IgD-negative memory B cell (primary cell): ENCODE measurements around the gene FOXN3. TPM values are rescaled to one million over a fixed set of nuclear protein-coding genes. Genes with fewer than 3 reads are reported as not detected.

Experiments
- H3K27ac Mint-ChIP-seq, 3 donors: one replicate each; pipeline ENCODE4 v1.8.0; 2020 to 2022; ENCODE audit warnings: mild to moderate bottlenecking in 3 of 3, mixed read lengths in 3 of 3, moderate library complexity in 1 of 3
- H3K27me3 Mint-ChIP-seq: one replicate; pipeline ENCODE4 v1.8.0; 2021; ENCODE audit warnings: mixed read lengths
- H3K36me3 Mint-ChIP-seq: one replicate; pipeline ENCODE4 v1.8.0; 2020; ENCODE audit warnings: mild to moderate bottlenecking, mixed read lengths
- H3K4me1 Mint-ChIP-seq, 3 donors: one replicate each; pipeline ENCODE4 v1.8.0; 2020 to 2022; ENCODE audit warnings: mixed read lengths in 3 of 3, mild to moderate bottlenecking in 1 of 3
- H3K4me3 Mint-ChIP-seq, 4 donors: one replicate each; pipeline ENCODE4 v1.8.0; 2020 to 2022; ENCODE audit warnings: mild to moderate bottlenecking in 4 of 4, mixed read lengths in 4 of 4, moderate library complexity in 3 of 4
- H3K9me3 Mint-ChIP-seq, 3 donors: one replicate each; pipeline ENCODE4 v1.8.0; 2020 to 2021; ENCODE audit warnings: mixed read lengths in 3 of 3, mild to moderate bottlenecking in 1 of 3
- polyA plus RNA-seq: library from polyadenylated mRNA; unstranded; fragments of 300-500 nt; fragmentation: Illumina TruSeq; gene quantifications from one replicate; pipeline ENCODE4 v1.2.3, GENCODE V29; 2021

The FOXN3 gene
- polyA plus RNA-seq, 1 donor from 2014 or later, result 62.5 TPM

DNA sequence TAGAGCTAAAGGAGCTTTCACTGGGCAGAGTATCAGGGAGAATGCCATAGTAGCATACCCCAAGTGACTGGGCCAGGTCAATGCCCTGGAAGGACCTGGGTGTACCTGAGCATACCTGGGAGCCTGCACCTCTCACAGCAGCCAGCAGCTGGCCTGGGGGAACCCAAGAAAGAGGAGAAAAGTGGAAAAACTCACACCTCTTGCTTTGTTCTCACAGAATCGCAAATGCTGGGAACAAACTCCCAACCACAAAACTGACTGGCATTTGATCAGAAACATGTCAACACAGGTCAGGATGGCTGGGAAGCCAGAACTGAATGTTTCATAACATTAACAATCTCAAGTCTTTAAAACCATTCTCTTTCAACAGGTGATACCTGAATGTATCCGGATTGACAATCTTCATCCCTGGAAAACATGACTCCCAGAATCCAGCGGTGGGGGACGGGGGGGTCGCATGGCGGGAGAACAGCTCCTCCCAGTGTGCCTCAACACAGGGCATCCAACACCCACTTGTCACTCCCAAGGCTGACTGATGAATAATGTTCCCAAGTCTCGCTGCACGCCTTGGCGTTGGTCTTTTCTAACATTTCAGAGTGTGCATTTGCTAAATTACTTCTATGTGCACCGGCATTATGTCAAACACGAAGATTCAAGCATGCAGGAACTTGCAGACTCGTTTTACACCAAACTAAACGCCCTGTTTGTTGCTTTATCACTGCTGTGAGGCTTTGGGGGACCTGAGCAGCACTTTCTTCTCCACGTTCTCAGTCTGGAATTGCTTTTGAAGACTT lies 7.9 kb downstream of the FOXN3 start:
- Mint-ChIP-seq H3K4me3 (peak overlapping the region in 1 of 4 donors; percentile 28), H3K36me3 (peaks cover 3% of the 10 kb centered on the region), H3K4me1 (peaks cover 37 to 43% (median 41%) of the 10 kb centered on the region in 3 donors), H3K9me3 (no peaks in the 10 kb centered on the region), H3K27ac (peak overlapping the region in 1 of 3 donors; percentile 59), H3K27me3 (no peaks in the 10 kb centered on the region)

DNA sequence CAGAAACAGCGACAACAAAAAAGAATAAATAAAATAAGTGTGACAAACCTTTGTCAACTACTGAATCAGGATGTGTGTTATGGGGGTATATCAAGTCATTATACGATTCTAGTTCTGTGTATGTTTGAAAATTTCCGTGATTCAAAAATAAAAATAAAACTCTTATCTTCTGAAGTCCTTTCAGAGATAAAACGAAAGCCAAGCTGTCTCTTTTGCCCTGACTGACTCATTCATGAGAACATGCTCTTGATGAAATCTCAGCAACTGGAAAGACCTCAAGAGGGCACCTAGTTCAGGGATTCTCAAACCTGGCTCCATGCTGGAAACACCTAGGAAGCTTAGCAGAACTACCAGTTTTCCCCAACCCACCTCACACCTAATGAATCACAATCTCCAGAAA lies 9.2 kb downstream of the FOXN3 start:
- no peaks in the 10 kb centered on the region for H3K9me3 Mint-ChIP-seq
- H3K36me3 Mint-ChIP-seq, result peaks cover 6% of the 10 kb centered on the region
- H3K4me1 Mint-ChIP-seq, result peaks cover 40 to 45% (median 42%) of the 10 kb centered on the region in 3 donors
- peak overlapping the region in 1 of 3 donors; percentile 35 for H3K27ac Mint-ChIP-seq
- no peaks in the 10 kb centered on the region for H3K27me3 Mint-ChIP-seq
- peak overlapping the region in 3 of 4 donors; percentile 40 to 81 (median 45) for H3K4me3 Mint-ChIP-seq

DNA sequence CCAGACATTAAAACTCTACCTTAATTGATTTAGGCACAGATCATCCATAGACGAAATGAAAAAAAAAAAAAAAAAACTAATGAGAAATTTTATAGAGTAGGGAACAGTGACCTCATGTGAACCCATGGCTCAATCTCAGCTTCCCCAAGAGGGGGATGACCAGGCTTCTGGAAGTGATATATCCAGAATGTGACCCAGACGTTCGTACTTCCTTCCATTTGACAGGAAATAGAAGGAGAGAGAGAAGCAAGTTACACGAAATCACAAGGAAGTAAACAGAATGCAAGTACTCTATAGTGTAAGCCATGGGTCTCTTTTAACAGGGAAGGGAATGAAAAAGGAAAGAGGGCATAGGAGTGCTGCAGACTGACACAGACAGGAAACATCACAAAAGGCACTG lies 10.1 kb downstream of the FOXN3 start:
- peaks cover 0 to 2% (median 0%) of the 10 kb centered on the region in 3 donors for H3K9me3 Mint-ChIP-seq
- peaks cover 6% of the 10 kb centered on the region for H3K36me3 Mint-ChIP-seq
- H3K4me3 Mint-ChIP-seq, result peak overlapping the region in 2 of 4 donors; percentile 0 to 82
- H3K27ac Mint-ChIP-seq, result no peak overlapping the region
- peaks cover 46 to 54% (median 48%) of the 10 kb centered on the region in 3 donors for H3K4me1 Mint-ChIP-seq
- H3K27me3 Mint-ChIP-seq, result no peaks in the 10 kb centered on the region

DNA sequence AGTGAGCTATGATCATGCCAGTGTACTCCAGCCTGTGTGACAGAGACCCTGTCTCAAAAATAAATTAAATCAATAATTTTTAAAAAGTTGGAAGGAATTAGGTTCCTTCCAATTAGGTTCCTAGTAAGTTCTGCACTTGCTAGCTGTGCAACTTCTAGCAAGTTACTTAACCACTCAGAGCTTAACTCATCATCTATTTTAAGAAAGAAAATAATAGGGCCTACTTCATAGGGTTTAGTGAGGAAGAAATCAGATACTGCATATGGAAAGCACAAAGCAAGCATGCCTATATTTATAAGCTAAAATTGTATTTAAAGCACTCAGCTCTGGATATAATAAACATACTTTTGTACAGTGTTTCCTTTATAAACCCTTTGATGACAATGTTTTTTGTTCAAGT lies 10.7 kb downstream of the FOXN3 start:
- Mint-ChIP-seq H3K9me3 (peaks cover 0 to 2% (median 0%) of the 10 kb centered on the region in 3 donors), H3K27me3 (no peaks in the 10 kb centered on the region), H3K36me3 (peaks cover 6% of the 10 kb centered on the region), H3K4me1 (peaks cover 49 to 55% (median 51%) of the 10 kb centered on the region in 3 donors), H3K4me3 (no peak overlapping the region), H3K27ac (no peak overlapping the region)

DNA sequence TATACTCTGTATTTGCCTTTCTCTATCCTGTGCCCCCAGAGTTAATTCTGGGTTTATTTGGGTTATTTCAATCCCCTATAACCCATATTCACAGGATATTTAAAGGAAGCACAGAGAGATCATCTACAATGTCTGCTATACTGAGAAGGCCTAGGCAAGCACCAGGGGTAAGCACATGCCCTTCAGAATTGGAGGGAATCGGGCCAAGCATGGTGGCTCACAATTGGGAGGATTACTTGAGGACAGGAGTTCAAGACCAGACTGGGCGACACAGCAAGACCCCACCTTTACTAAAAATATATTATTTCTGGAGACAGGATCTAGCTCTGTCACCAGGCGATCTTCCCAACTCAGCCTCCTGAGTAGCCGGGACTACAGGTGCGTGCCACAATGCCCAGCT lies 11.3 kb downstream of the FOXN3 start:
- peak overlapping the region in 1 of 4 donors; percentile 69 for H3K4me3 Mint-ChIP-seq
- peaks cover 0 to 2% (median 0%) of the 10 kb centered on the region in 3 donors for H3K9me3 Mint-ChIP-seq
- no peak overlapping the region for H3K27ac Mint-ChIP-seq
- no peaks in the 10 kb centered on the region for H3K27me3 Mint-ChIP-seq
- H3K36me3 Mint-ChIP-seq, result peaks cover 6% of the 10 kb centered on the region
- peaks cover 46 to 49% (median 49%) of the 10 kb centered on the region in 3 donors for H3K4me1 Mint-ChIP-seq

DNA sequence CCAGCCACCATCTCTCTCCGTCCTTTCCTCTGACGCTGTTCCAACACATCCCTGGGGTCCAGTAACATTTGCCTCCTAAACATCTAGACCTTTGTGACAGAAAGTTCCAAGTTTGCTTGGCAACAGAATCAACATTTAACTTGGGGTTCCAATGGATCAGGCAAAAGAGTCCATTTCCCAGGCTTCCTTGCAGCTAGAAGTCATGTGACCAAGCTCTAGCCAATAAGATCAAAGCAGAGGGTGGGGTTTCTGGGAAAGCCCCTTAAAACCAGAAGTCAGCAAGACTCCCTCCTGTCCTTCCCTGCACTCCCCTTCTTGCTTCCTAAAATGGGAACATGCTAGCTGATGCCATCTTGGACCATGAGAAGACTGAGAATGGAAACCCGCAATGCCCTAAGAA lies 14.7 kb downstream of the FOXN3 start:
- H3K4me1 Mint-ChIP-seq, result peaks cover 32 to 48% (median 47%) of the 10 kb centered on the region in 3 donors
- H3K27ac Mint-ChIP-seq, result peak overlapping the region in 1 of 3 donors; percentile 57
- peaks cover 0 to 2% (median 0%) of the 10 kb centered on the region in 3 donors for H3K9me3 Mint-ChIP-seq
- H3K27me3 Mint-ChIP-seq, result no peaks in the 10 kb centered on the region
- H3K4me3 Mint-ChIP-seq, result no peak overlapping the region
- peaks cover 3% of the 10 kb centered on the region for H3K36me3 Mint-ChIP-seq

DNA sequence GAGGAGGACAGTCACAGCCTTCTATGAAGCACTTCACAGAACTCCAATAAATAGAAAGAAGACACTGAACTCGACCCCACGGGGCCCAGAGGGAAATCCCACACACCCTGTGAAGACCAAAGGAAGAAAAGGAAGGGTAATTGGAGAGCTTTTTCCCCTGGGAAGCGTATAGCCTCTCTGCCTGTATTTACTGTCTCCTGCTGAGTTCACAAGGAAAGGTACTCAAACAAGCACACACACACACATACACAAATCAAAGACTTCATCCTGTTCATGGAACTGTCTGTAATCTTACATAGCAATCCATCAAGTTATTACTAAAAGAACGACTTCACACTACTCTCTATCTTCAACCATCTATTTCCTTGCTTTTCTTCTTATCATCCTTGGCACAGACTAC lies 15.3 kb downstream of the FOXN3 start:
- H3K36me3 Mint-ChIP-seq, result peaks cover 6% of the 10 kb centered on the region

DNA sequence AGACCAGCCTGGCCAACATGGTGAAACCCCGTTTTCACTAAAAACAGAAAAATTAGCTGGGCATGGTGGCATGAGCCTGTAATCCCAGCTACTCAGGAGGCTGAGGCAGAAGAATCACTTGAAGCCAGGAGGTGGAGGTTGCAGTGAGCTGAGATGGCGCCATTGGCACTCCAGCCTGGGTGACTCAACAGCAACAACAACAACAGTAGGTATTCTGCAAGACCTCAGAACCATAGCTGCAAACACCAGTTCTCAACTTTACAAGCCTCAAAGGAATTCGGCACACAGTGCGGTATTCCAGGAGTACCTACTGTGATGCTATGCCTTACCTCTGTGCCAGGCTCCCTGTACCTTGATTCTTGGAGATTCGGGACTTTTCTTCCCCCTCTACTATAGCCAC lies 15.8 kb downstream of the FOXN3 start:
- no peak overlapping the region for H3K4me3 Mint-ChIP-seq
- H3K27me3 Mint-ChIP-seq, result no peaks in the 10 kb centered on the region
- H3K9me3 Mint-ChIP-seq, result peaks cover 0 to 5% (median 0%) of the 10 kb centered on the region in 3 donors
- peaks cover 25 to 44% (median 40%) of the 10 kb centered on the region in 3 donors for H3K4me1 Mint-ChIP-seq
- no peak overlapping the region for H3K27ac Mint-ChIP-seq
- H3K36me3 Mint-ChIP-seq, result peaks cover 6% of the 10 kb centered on the region

More for the DNA sequence above, 15.3 kb downstream of the FOXN3 start:
- Mint-ChIP-seq H3K27ac (peak overlapping the region in 1 of 3 donors; percentile 17), H3K27me3 (no peaks in the 10 kb centered on the region), H3K9me3 (peaks cover 0 to 5% (median 0%) of the 10 kb centered on the region in 3 donors), H3K4me3 (no peak overlapping the region), H3K4me1 (peaks cover 27 to 44% (median 43%) of the 10 kb centered on the region in 3 donors)

DNA sequence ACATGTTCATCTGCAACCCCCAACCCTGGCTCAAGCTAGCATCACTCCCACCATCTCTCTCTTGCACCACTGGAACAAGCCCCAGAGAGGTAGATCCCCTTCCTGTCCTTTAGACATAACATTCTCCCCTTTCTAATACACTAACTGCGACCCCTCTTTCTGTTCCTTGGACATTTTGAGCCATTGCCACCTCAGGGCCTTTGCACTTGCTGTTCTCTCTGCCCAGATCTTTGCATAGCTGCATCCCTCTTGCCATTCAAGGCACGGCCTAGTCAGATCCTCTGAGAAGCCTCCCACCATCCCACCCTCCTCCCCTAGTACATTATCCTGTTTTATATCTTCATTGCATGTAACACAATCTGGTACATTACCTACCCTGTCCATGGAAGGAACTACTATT lies 16.5 kb downstream of the FOXN3 start:
- no peaks in the 10 kb centered on the region for H3K27me3 Mint-ChIP-seq
- H3K27ac Mint-ChIP-seq, result no peak overlapping the region
- peaks cover 0 to 5% (median 0%) of the 10 kb centered on the region in 3 donors for H3K9me3 Mint-ChIP-seq
- H3K36me3 Mint-ChIP-seq, result peaks cover 6% of the 10 kb centered on the region
- no peak overlapping the region for H3K4me3 Mint-ChIP-seq
- peaks cover 29 to 50% (median 45%) of the 10 kb centered on the region in 3 donors for H3K4me1 Mint-ChIP-seq

DNA sequence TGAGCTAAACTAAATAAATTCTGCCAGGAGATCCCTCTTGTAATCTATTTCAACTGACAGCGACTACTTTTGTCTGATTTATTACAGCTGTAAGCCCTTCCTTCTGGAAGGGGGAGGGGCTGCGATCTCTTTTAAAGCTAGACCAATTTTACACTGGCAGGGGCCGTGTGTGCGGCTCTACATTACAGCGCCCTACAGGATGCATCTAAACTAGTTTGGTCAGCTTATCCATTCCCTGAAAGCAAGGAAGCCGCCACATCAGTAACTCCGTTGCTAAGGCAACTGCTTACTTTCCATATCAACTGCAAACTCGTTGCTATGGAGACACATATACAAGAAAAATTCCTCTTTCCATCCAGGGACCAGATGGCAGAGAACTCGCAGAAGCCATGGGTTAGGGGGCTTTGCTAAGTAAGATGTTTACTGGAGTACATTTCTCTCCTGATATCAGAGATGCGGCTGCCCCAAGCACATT lies 17.4 kb downstream of the FOXN3 start:
- Mint-ChIP-seq H3K27me3 (no peaks in the 10 kb centered on the region), H3K36me3 (peaks cover 6% of the 10 kb centered on the region), H3K27ac (peak overlapping the region in 2 of 3 donors; percentile 3 to 64), H3K4me3 (peak overlapping the region in 1 of 4 donors; percentile 30), H3K4me1 (peaks cover 33 to 54% (median 50%) of the 10 kb centered on the region in 3 donors), H3K9me3 (peaks cover 0 to 5% (median 0%) of the 10 kb centered on the region in 3 donors)

DNA sequence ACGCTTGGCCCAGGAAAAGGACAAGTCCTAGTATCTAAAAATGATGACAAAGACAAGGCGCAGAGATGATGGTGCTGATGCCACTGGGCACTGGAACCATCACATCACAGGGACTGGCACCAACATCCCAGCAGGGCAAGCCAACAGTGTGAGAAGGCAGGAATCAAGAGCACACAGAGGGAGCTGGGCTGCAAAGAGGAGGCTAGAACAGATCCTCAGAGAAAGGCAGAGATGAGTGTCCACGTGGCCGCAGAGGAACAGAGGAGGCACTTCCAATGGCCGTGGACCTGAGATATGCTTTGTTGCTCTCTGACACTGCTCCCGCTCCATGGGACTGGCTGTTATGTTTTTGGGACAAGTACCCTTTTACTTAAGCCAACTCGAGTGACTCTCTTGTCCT lies 17.9 kb downstream of the FOXN3 start:
- H3K4me1 Mint-ChIP-seq, result peaks cover 33 to 54% (median 53%) of the 10 kb centered on the region in 3 donors

DNA sequence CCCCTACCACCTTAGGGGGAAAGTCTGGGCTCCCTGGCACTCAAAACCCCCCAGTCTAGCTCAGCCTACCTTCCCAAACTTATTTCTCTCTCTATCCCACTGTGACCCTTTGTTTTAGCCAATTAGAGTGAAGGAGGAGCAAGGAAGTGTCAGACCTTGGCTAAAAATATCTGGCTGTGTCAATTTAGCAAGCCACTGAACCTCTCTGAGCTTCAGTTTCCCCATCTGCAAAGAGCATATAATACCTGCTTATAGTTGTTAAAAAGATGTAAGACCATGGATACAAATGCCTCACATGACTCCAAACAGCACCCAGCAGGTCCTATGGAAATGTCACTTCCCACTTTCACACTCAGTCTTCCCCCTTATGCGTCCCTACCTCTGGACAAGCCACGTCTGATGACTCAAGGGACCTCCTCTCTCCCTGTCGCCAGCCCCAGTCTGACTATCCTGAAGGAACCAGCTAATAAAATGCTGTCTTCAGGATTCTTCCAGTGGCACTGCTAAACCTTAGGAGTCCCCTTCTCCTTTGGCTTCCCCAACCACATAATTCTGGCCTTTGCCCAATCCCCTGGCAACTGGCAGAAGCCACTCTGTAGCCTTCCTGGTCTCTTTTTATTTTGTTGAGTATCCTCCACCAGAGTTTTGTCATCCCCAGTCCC lies 19.3 kb downstream of the FOXN3 start:
- Mint-ChIP-seq H3K27me3 (no peaks in the 10 kb centered on the region), H3K4me3 (no peak overlapping the region), H3K9me3 (peaks cover 0 to 4% (median 0%) of the 10 kb centered on the region in 3 donors), H3K27ac (peak overlapping the region in 1 of 3 donors; percentile 47), H3K36me3 (peaks cover 2% of the 10 kb centered on the region), H3K4me1 (peaks cover 36 to 59% (median 58%) of the 10 kb centered on the region in 3 donors)

More for the DNA sequence above, 17.9 kb downstream of the FOXN3 start:
- Mint-ChIP-seq H3K9me3 (peaks cover 0 to 5% (median 0%) of the 10 kb centered on the region in 3 donors), H3K4me3 (peak overlapping the region in 1 of 4 donors; percentile 30), H3K27ac (peak overlapping the region in 2 of 3 donors; percentile 3 to 64), H3K27me3 (no peaks in the 10 kb centered on the region), H3K36me3 (peaks cover 6% of the 10 kb centered on the region)

DNA sequence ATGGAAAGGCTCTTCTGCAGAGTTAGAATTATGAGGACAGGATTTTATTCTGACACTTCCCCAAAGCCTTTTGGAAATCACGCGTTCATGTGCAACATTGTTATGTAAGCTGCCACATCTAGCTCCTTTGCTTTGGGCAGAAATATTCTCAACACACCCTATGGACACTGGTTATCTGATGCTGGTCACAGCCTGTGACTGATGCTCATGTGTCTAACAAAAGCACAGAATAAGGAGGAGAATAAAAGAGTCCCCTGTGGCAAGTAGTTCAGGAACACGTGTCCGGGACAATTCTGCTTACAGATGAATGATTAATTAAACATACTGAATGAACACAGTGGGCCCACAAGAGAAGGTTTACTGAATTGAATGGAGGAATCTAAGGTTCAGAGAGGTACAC lies 22.1 kb downstream of the FOXN3 start:
- Mint-ChIP-seq H3K27ac (no peak overlapping the region), H3K27me3 (no peaks in the 10 kb centered on the region), H3K36me3 (peaks cover 2% of the 10 kb centered on the region), H3K4me3 (no peak overlapping the region), H3K9me3 (peaks cover 0 to 2% (median 0%) of the 10 kb centered on the region in 3 donors), H3K4me1 (peaks cover 24 to 43% (median 42%) of the 10 kb centered on the region in 3 donors)

DNA sequence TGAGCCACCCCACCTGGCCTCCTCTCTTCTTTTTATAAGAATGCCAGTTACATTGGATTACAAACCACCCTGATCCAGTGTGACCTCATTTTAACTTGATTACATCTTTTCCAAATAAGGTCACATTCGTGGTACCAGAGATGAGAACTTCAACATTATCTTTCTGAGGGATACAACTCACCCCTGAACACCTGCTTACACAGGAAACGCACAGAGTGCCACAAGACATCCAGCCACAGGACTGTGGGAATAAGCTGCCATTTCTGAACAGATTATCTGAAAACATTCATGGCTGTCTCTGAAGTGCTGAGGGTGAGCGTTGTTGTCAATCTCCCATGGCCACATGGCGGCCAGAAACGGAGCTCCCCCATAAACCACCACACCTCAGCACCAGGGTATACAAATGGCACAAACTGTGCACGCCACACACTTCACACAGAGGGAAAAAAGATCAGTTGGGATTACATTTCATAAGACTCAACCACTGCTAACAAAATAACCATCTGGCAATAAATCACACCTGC lies 23.7 kb downstream of the FOXN3 start:
- H3K4me3 Mint-ChIP-seq, result no peak overlapping the region
- H3K27me3 Mint-ChIP-seq, result no peaks in the 10 kb centered on the region

DNA sequence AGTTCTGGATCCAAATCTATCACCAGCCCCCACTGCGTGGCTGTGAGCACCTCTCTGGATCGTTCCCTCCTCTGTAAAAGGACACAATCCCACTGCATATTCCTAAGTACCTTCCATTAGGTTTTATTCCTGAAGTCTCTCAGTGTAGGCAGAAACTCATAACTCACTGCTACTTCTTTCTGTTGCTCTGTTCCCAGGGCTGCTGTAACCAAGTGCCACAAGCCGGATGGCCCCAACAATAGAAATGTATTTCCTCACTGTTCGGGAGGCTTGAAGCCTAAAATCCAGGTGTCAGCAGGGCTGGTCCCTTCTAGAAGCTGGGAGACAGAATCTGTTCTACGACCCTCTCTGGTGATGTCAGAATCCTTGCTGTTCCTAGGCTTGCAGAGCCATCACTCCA lies 24.9 kb downstream of the FOXN3 start:
- no peaks in the 10 kb centered on the region for H3K27me3 Mint-ChIP-seq
- H3K27ac Mint-ChIP-seq, result no peak overlapping the region
- H3K4me1 Mint-ChIP-seq, result peaks cover 27 to 37% (median 36%) of the 10 kb centered on the region in 3 donors

More for the DNA sequence above, 23.7 kb downstream of the FOXN3 start:
- H3K9me3 Mint-ChIP-seq, result peaks cover 0 to 2% (median 0%) of the 10 kb centered on the region in 3 donors
- H3K36me3 Mint-ChIP-seq, result peaks cover 6% of the 10 kb centered on the region
- H3K27ac Mint-ChIP-seq, result no peak overlapping the region
- peaks cover 21 to 41% (median 41%) of the 10 kb centered on the region in 3 donors for H3K4me1 Mint-ChIP-seq

More for the DNA sequence above, 24.9 kb downstream of the FOXN3 start:
- peaks cover 0 to 2% (median 0%) of the 10 kb centered on the region in 3 donors for H3K9me3 Mint-ChIP-seq
- H3K36me3 Mint-ChIP-seq, result peaks cover 7% of the 10 kb centered on the region
- H3K4me3 Mint-ChIP-seq, result no peak overlapping the region
